Measurements from ENCODE around the gene GOLGA3. TPM values are rescaled to one million over a fixed set of nuclear protein-coding genes. Genes with fewer than 3 reads are reported as not detected.
A peak's percentile ranks its signal among the peaks of the same experiment; 100 is the strongest.

Gene GOLGA3
- total and polyA plus RNA-seq, 4 donors, result 5.0 to 43.0 (median 15.8) TPM

DNA sequence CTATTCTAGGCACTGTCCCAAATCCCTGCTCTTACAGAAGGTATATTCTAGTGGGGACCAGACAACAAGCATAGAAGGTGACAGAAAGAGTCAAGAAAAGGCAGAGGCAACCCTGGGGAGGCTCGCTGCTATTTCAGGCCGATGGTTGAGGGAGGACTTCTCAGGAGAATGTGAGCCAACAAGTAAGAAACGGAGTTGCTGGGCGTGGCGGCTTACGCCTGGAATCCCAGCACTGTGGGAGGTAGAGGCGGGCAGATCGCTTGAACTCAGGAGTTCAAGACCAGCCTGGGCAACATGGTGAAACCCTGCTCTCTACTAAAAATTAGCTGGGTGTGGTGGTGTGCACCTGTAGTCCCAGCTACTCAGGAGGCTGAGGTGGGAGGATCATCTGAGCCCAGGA is 4.7 kb upstream of the GOLGA3 start (continued):
- TF ChIP-seq RXRA (IDR thresholded peaks at IDR 0.05) (no peak), FOXA1 (IDR thresholded peaks at IDR 0.05) (no peak)

DNA sequence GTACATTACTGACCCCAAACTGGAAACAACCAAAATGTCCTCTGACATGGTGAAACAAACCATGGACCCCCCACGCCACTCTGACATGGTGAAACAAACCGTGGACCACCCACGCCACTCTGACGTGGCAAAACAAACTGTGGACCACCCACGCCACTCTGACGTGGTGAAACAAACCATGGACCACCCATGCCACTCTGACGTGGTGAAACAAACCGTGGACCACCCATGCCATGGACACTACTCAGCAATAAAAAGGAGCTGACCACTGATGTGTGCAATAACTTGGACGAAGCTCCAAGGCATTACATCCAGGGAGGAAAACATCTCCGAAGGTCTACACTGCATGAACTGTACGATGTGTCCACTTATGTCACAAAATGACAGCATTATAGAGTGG is 3.1 kb upstream of the GOLGA3 start:
- H3K36me3 ChIP-seq (ENCODE audit: control insufficient read depth in 4 of 4, insufficient read depth in 3 of 4, low read depth in 1 of 4, low read length in 3 of 4), result peaks cover 3 to 8% (median 4%) of the 10 kb centered on the region in 4 donors
- H3K4me1 ChIP-seq (ENCODE audit: control insufficient read depth in 4 of 4, insufficient read depth in 4 of 4, low read length in 3 of 4), result peaks cover 3 to 20% (median 14%) of the 10 kb centered on the region in 4 donors
- DNase-seq (ENCODE audit: low spot score), result no peak
- TF ChIP-seq RXRA (IDR thresholded peaks at IDR 0.05), result no peak
- no peak for TF ChIP-seq TAF1 (conservative IDR thresholded peaks at IDR 0.05)
- TF ChIP-seq HNF4G (IDR thresholded peaks at IDR 0.05), result no peak
- no peak for TF ChIP-seq RAD21 (IDR thresholded peaks at IDR 0.05)
- TF ChIP-seq SP1 (IDR thresholded peaks at IDR 0.05), result no peak
- no peak for TF ChIP-seq FOXA2 (IDR thresholded peaks at IDR 0.05)
- TF ChIP-seq, protein P1, sequence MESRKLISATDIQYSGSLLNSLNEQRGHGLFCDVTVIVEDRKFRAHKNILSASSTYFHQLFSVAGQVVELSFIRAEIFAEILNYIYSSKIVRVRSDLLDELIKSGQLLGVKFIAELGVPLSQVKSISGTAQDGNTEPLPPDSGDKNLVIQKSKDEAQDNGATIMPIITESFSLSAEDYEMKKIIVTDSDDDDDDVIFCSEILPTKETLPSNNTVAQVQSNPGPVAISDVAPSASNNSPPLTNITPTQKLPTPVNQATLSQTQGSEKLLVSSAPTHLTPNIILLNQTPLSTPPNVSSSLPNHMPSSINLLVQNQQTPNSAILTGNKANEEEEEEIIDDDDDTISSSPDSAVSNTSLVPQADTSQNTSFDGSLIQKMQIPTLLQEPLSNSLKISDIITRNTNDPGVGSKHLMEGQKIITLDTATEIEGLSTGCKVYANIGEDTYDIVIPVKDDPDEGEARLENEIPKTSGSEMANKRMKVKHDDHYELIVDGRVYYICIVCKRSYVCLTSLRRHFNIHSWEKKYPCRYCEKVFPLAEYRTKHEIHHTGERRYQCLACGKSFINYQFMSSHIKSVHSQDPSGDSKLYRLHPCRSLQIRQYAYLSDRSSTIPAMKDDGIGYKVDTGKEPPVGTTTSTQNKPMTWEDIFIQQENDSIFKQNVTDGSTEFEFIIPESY (IDR thresholded peaks at IDR 0.05), result no peak
- TF ChIP-seq HNF4A (conservative IDR thresholded peaks at IDR 0.05), result no peak
- TF ChIP-seq, protein P2, sequence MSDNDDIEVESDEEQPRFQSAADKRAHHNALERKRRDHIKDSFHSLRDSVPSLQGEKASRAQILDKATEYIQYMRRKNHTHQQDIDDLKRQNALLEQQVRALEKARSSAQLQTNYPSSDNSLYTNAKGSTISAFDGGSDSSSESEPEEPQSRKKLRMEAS (IDR thresholded peaks at IDR 0.05), result no peak
- TF ChIP-seq NR2F2 (IDR thresholded peaks at IDR 0.05), result no peak
- no peak overlapping the region for H3K27ac ChIP-seq (ENCODE audit: low read depth in 1 of 2, low read length in 2 of 2)
- H3K9ac ChIP-seq (ENCODE audit: low read depth in 1 of 2, low read length in 2 of 2), result no peak overlapping the region
- H3K27me3 ChIP-seq (ENCODE audit: control insufficient read depth in 4 of 4, insufficient read depth in 4 of 4, low read length in 3 of 4), result no peaks in the 10 kb centered on the region
- no peak overlapping the region for H3K4me3 ChIP-seq (ENCODE audit: low read depth in 1 of 3, low read length in 3 of 3)
- WGBS, result 93% methylated on average over 11 of the region's 11 CpGs
- no peaks in the 10 kb centered on the region for H3K9me3 ChIP-seq (ENCODE audit: control insufficient read depth in 4 of 4, low read length in 3 of 4)

DNA sequence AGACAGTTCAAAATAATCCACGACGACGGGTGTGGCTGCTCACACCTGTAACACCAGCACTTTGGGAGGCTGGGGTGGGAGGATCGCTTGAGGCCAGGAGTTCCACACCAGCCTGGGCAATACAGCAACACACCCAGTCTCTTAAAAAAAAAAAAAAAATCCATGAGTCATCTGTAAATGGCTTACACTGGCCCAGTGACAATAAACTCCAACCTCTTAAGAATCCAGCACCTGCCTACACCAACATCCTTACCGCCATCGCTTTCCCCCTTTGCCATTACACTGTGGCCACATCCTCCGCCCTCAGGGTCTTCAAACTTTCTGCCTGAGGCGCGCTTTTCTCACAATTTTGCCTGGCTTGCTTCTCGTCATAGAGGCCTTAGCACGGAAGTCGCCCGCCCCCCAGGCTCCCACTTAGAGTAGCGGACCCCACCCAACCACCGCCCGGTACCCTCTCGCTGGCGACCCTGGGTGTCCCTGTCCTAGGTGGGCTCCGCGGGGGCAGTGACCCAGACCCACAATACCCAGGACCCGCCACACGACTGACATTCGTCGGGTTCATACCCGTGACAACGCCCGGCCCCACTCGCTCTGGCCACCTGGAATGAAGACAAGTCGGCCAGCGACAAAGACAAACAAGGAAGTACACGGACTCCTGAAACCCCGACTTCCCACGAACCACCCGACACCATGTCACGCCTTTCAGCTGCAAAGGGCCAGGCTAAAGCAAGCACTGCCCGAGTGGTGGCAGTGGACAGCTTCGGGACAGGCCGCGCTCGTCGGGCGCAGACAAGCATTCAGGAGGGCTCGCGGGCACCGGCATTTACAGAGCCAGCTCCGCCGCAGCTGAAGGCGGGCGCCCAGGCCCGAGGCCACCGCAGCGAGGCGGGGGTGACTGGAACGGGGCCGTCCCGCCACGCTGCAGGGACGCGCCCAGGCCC is 636 bp downstream of the GOLGA3 start:
- H3K36me3 ChIP-seq (ENCODE audit: control insufficient read depth in 4 of 4, insufficient read depth in 3 of 4, low read depth in 1 of 4, low read length in 3 of 4), result peaks cover 0 to 25% (median 12%) of the 10 kb centered on the region in 4 donors
- no peaks in the 10 kb centered on the region for H3K9me3 ChIP-seq (ENCODE audit: control insufficient read depth in 4 of 4, low read length in 3 of 4)
- peak overlapping the region; percentile 91 to 98 (median 94) for H3K4me3 ChIP-seq (ENCODE audit: low read depth in 1 of 3, low read length in 3 of 3)
- peak; percentile 50 for DNase-seq (ENCODE audit: low spot score)
- H3K4me1 ChIP-seq (ENCODE audit: control insufficient read depth in 4 of 4, insufficient read depth in 4 of 4, low read length in 3 of 4), result peaks cover 3 to 20% (median 14%) of the 10 kb centered on the region in 4 donors
- peak overlapping the region; percentile 97 to 98 for H3K27ac ChIP-seq (ENCODE audit: low read depth in 1 of 2, low read length in 2 of 2)
- H3K9ac ChIP-seq (ENCODE audit: low read depth in 1 of 2, low read length in 2 of 2), result peak overlapping the region in 1 of 2 donors; percentile 84
- no peaks in the 10 kb centered on the region for H3K27me3 ChIP-seq (ENCODE audit: control insufficient read depth in 4 of 4, insufficient read depth in 4 of 4, low read length in 3 of 4)
- TF ChIP-seq, protein P3, sequence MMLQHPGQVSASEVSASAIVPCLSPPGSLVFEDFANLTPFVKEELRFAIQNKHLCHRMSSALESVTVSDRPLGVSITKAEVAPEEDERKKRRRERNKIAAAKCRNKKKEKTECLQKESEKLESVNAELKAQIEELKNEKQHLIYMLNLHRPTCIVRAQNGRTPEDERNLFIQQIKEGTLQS (IDR thresholded peaks at IDR 0.05), result no peak
- no peak for TF ChIP-seq GABPA (IDR thresholded peaks at IDR 0.05 in 1 of 2, conservative IDR thresholded peaks at IDR 0.05 in 1 of 2)
- no peak for TF ChIP-seq HNF4A (conservative IDR thresholded peaks at IDR 0.05)
- TF ChIP-seq RAD21 (IDR thresholded peaks at IDR 0.05), result no peak
- TF ChIP-seq, protein P4, sequence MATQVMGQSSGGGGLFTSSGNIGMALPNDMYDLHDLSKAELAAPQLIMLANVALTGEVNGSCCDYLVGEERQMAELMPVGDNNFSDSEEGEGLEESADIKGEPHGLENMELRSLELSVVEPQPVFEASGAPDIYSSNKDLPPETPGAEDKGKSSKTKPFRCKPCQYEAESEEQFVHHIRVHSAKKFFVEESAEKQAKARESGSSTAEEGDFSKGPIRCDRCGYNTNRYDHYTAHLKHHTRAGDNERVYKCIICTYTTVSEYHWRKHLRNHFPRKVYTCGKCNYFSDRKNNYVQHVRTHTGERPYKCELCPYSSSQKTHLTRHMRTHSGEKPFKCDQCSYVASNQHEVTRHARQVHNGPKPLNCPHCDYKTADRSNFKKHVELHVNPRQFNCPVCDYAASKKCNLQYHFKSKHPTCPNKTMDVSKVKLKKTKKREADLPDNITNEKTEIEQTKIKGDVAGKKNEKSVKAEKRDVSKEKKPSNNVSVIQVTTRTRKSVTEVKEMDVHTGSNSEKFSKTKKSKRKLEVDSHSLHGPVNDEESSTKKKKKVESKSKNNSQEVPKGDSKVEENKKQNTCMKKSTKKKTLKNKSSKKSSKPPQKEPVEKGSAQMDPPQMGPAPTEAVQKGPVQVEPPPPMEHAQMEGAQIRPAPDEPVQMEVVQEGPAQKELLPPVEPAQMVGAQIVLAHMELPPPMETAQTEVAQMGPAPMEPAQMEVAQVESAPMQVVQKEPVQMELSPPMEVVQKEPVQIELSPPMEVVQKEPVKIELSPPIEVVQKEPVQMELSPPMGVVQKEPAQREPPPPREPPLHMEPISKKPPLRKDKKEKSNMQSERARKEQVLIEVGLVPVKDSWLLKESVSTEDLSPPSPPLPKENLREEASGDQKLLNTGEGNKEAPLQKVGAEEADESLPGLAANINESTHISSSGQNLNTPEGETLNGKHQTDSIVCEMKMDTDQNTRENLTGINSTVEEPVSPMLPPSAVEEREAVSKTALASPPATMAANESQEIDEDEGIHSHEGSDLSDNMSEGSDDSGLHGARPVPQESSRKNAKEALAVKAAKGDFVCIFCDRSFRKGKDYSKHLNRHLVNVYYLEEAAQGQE (IDR thresholded peaks at IDR 0.05), result no peak
- TF ChIP-seq, protein P2 (IDR thresholded peaks at IDR 0.05), result no peak
- no peak for TF ChIP-seq EGR1 (IDR thresholded peaks at IDR 0.05; ENCODE audit: low read depth in 2 of 2)
- no peak for TF ChIP-seq YY1 (IDR thresholded peaks at IDR 0.05)
- TF ChIP-seq, protein P5, sequence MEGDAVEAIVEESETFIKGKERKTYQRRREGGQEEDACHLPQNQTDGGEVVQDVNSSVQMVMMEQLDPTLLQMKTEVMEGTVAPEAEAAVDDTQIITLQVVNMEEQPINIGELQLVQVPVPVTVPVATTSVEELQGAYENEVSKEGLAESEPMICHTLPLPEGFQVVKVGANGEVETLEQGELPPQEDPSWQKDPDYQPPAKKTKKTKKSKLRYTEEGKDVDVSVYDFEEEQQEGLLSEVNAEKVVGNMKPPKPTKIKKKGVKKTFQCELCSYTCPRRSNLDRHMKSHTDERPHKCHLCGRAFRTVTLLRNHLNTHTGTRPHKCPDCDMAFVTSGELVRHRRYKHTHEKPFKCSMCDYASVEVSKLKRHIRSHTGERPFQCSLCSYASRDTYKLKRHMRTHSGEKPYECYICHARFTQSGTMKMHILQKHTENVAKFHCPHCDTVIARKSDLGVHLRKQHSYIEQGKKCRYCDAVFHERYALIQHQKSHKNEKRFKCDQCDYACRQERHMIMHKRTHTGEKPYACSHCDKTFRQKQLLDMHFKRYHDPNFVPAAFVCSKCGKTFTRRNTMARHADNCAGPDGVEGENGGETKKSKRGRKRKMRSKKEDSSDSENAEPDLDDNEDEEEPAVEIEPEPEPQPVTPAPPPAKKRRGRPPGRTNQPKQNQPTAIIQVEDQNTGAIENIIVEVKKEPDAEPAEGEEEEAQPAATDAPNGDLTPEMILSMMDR (IDR thresholded peaks at IDR 0.05; ENCODE audit: low read depth, low read length, missing input control), result no peak
- TF ChIP-seq, protein P1 (IDR thresholded peaks at IDR 0.05), result no peak
- TF ChIP-seq JUND (IDR thresholded peaks at IDR 0.05), result no peak
- no peak for TF ChIP-seq FOXA2 (IDR thresholded peaks at IDR 0.05)
- TF ChIP-seq NR2F2 (IDR thresholded peaks at IDR 0.05), result no peak
- TF ChIP-seq TAF1 (conservative IDR thresholded peaks at IDR 0.05), result no peak
- TF ChIP-seq SP1 (IDR thresholded peaks at IDR 0.05), result no peak
- TF ChIP-seq RXRA (IDR thresholded peaks at IDR 0.05), result no peak
- TF ChIP-seq FOXA1 (IDR thresholded peaks at IDR 0.05), result no peak
- TF ChIP-seq HNF4G (IDR thresholded peaks at IDR 0.05), result no peak
- WGBS, result 9% methylated on average over 59 of the region's 59 CpGs
